SW480 (cell line): ENCODE measurements around the gene HCFC1.

Experiments
- DNase-seq: peaks from one replicate; pipeline ENCODE4 v3.0.0-alpha.2; 2016; ENCODE audit warnings: low spot score

Gene HCFC1

GRCh38 chrX:153902385-153902784 lies 69.2 kb downstream of the HCFC1 start:
- DNase-seq: peak; percentile 39

- DNase-seq: no peak
These were observed 69.9 kb downstream of the HCFC1 start for GRCh38 chrX:153901753-153902140.

GRCh38 chrX:153900831-153901752 lies 70.5 kb downstream of the HCFC1 start:
- peak; percentile 80 for DNase-seq

- no peak for DNase-seq
These were observed 73.7 kb downstream of the HCFC1 start for GRCh38 chrX:153897899-153898298.
